Mucosa of descending colon (tissue), 3 donors: ENCODE results near the gene USP43. TPM values are rescaled to one million over a fixed set of nuclear protein-coding genes. Genes with fewer than 3 reads are reported as not detected.

Source experiments
- ATAC-seq: fragments of 200-7000 bp; cut with Tn5 transposase; one replicate; pipeline ENCODE4 v1.9.1; 2020; ENCODE audit warnings: mild to moderate bottlenecking, moderate library complexity
- DNase-seq, 3 donors: peaks; one replicate each; pipeline ENCODE4 v3.0.0-alpha.2; 2020
- H3K36me3 ChIP-seq: fragments of 200-600 bp; one replicate; pipeline ENCODE4 v1.8.0; 2021; ENCODE audit warnings: low read depth, mild to moderate bottlenecking
- H3K4me1 ChIP-seq: fragments of 200-600 bp; one replicate; pipeline ENCODE4 v1.8.0; 2021; ENCODE audit warnings: low read depth, mild to moderate bottlenecking
- H3K4me3 ChIP-seq: fragments of 200-600 bp; one replicate; pipeline ENCODE4 v1.8.0; 2021; ENCODE audit warnings: mild to moderate bottlenecking
- H3K9me3 ChIP-seq: fragments of 200-600 bp; one replicate; pipeline ENCODE4 v1.8.0; 2021; ENCODE audit warnings: mild to moderate bottlenecking
- CTCF ChIP-seq: fragments of 200-600 bp; IDR thresholded peaks from one replicate; pipeline ENCODE4 v1.8.0; 2022; ENCODE audit warnings: antibody characterized with exemption, mild to moderate bottlenecking
- intact Hi-C, 2 donors: fragments of 100-400 bp; cut with DNase I in 1 of 2; cut with micrococcal nuclease in 1 of 2; formaldehyde crosslinking; loops; one replicate each; pipeline versions ENCODE4 v1.11.0 to v1.11.1; 2022; cut with DNase I, micrococcal nuclease
- total RNA-seq, 3 donors: library from RNA; stranded (reverse); fragmentation: NEBNext Ultra II Directional in 2 of 3; extraction: Animal tissue kit (Norgen Biotek cat#: 25700) in 2 of 3; gene quantifications; one replicate each; pipeline versions ENCODE4 v1.2.1 to v1.2.4, GENCODE V29; 2021 to 2023
- donor health status: DM: no; HTN: no; CAD: no; lungs with moderate emphysema.
- donor health status: DM: no; HTN: no; CAD: no.
- donor health status: DM: no; HTN: yes; CAD: no.

The USP43 gene
- total RNA-seq, 3 donors from 2014 or later, result 7.2 to 18.4 (median 13.6) TPM

GRCh38 chr17:9729034-9729650 is 83.8 kb downstream of the USP43 start:
- Histone ChIP-seq H3K9me3 (no peaks in the 10 kb centered on the region), H3K36me3 (no peaks in the 10 kb centered on the region), H3K4me1 (no peaks in the 10 kb centered on the region), H3K4me3 (no peak overlapping the region)
- TF ChIP-seq CTCF, result peak; percentile 78
- DNase-seq, result peak in 1 of 3 donors; percentile 21
- ATAC-seq, result peak; percentile 81
- intact Hi-C loops, result no loop called here

DNA sequence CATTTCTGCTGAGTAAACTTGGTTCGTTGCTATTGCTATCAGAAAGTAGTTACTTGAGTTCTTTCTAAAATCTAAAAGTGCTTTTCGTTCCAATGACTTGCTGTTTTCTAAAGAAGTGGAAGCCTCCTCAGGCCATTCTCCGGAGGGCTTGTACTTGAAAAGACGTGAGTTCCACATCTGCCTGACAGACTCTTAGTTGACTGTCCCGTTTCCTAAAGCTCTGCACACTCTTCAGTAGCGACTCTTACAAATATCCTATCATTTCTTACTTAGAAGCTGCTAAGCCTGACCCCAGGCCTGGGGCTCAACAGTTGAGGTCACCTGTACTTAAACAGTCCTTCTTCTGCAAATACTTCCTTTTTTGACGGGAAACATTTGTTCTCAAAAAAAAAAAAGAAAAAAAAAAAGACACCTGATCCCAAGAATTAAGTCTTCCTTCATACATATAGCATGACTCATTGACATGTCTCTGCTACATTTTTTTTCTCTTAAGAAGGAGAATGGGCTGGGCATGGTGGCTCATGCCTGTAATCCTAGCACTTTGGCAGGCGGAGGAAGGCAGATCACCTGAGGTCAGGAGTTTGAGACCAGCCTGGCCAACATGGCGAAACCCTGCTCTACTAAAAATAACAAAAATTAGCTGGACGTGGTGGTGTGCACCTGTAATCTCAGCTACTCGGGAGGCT is 84.6 kb downstream of the USP43 start:
- intact Hi-C loops, result no loop called here
- Histone ChIP-seq H3K4me1 (no peaks in the 10 kb centered on the region), H3K36me3 (no peaks in the 10 kb centered on the region), H3K4me3 (no peak overlapping the region), H3K9me3 (no peaks in the 10 kb centered on the region)
- ATAC-seq, result no peak
- TF ChIP-seq CTCF, result no peak
- DNase-seq, result no peak

- H3K4me3 ChIP-seq, result no peak overlapping the region
- H3K9me3 ChIP-seq, result no peaks in the 10 kb centered on the region
- H3K36me3 ChIP-seq, result no peaks in the 10 kb centered on the region
- intact Hi-C loops, result no loop called here
- no peaks in the 10 kb centered on the region for H3K4me1 ChIP-seq
- no peak for TF ChIP-seq CTCF
- DNase-seq (no peak), ATAC-seq (no peak)
Measured at GRCh38 chr17:9750524-9750923, 105.2 kb downstream of the USP43 start.

DNA sequence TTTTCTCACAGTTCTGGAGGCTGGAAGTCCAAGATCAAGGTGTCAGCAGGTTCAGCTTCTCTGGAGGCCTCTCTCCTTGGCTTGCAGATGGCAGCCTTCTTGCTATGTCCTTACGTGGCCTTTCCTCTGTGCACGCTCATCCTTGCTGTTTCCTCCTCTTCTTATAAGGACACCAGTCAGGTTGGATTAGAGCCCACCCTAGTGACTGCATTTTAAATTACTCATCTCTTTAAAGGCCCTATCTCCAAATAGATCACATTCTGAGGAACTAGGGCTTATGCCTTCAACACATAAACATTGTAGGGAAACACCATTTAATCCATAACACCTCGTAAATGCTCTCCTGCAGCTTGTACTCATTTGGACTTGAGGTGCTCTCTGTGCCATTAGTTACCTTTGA is 109.8 kb downstream of the USP43 start:
- TF ChIP-seq CTCF, result no peak
- Histone ChIP-seq H3K36me3 (no peaks in the 10 kb centered on the region), H3K4me3 (no peak overlapping the region), H3K4me1 (no peaks in the 10 kb centered on the region), H3K9me3 (no peaks in the 10 kb centered on the region)
- intact Hi-C loops, result no loop called here
- ATAC-seq (no peak), DNase-seq (no peak)

GRCh38 chr17:9760266-9760665 is 114.9 kb downstream of the USP43 start:
- ATAC-seq, result no peak
- no peaks in the 10 kb centered on the region for H3K36me3 ChIP-seq

More at GRCh38 chr17:9760266-9760665, 114.9 kb downstream of the USP43 start:
- DNase-seq, result no peak
- H3K4me3 ChIP-seq, result no peak overlapping the region
- no peaks in the 10 kb centered on the region for H3K4me1 ChIP-seq
- no peaks in the 10 kb centered on the region for H3K9me3 ChIP-seq
- no peak for TF ChIP-seq CTCF
- intact Hi-C loops, result no loop called here
